ENCODE results near the gene ADRA2C.

GRCh38 chr4:3800351-3800750 is 34.2 kb downstream of the ADRA2C start:
- TF ChIP-seq CTCF (IDR thresholded peaks at IDR 0.05; ENCODE audit: low read depth, low read length) (no peak), EZH2phosphoT487 (IDR thresholded peaks at IDR 0.05; ENCODE audit: low read depth) (no peak)
